ENCODE measurements around the gene WASHC2A.
"Not testable (repeated sequence)": the region's sequence is repeated elsewhere in the genome, so short reads cannot be mapped to it uniquely, and the experiment has no call there.

Gene WASHC2A

GRCh38 chr10:50143512-50144174 lies 75.9 kb downstream of the WASHC2A start:
- H3K4me3 ChIP-seq (ENCODE audit: low read depth, low read length): not testable (repeated sequence)
- DNase-seq (ENCODE audit: low read depth): peak; percentile 35

DNA sequence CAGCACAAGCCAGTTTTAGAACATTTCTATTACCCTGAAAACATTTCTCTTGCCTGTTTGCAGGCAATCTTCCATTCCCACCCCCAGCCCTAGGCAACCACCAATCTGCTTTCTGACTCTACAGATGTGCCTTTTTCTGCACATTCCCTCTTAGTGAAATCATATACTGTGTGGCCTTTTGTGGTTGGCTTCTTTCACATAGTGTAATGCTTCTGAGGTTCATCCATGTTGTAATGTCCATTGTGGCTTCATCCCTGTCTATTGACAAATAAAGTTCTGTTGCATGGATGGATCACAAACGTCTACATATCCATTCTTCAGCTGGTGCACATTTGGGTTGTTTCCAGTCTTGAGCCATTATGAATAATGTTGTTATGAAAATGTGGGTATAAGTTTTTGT lies 77.8 kb downstream of the WASHC2A start:
- peak; percentile 80 for DNase-seq (ENCODE audit: low read depth)
- H3K4me3 ChIP-seq (ENCODE audit: low read depth, low read length): not testable (repeated sequence)

DNA sequence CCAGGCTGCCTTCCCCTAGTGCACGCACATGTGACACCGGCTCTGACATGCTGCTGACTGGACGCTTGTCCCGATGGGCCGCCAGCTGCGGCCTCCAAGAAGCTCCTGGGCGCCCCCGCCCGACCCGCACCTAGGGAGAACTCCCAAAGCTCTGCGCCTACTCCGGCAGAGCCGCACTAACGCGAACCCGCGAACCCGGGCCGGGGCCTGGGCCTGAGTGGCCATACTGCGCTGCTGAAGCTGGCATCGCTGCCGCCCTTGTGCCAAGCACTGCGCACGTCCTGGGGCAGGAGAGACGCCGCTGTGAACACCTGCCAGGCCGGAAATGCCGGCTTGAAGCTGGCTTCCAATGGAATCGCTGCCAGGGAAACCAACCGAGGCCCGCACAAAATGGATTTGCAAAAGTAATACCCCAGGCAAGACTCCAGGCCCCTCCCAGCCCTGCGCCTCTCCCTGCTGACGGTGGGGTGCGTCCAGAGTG lies 85.1 kb downstream of the WASHC2A start:
- no peak overlapping the region for H3K4me3 ChIP-seq (ENCODE audit: low read depth, low read length)
- no peak for TF ChIP-seq CTCF (conservative IDR thresholded peaks at IDR 0.05; ENCODE audit: low read depth, low read length)
- DNase-seq (ENCODE audit: low read depth): no peak

DNA sequence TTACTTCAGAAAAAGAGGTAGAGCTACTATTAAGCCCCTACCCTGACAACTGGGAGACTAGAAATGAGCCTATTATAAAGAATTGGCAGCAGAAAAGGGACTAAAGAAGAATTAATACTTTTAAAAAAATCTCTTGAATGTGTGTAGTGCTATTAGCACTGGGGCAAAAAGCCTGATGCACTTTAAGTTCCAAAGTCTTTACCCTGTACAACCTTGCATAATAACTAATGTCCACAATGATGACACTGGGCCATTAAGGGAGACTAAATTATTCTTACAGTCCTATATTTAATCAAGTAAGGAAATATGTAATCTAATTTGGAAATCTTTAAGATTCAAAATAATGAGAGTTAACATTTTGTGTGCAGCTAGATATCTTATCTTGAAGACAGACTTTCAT lies 90.1 kb downstream of the WASHC2A start:
- not testable (repeated sequence) for DNase-seq (ENCODE audit: low read depth); H3K4me3 ChIP-seq (ENCODE audit: low read depth, low read length)

GRCh38 chr10:50159856-50160255 lies 92.1 kb downstream of the WASHC2A start:
- DNase-seq (ENCODE audit: low read depth): peak; percentile 40
- not testable (repeated sequence) for H3K4me3 ChIP-seq (ENCODE audit: low read depth, low read length)

DNA sequence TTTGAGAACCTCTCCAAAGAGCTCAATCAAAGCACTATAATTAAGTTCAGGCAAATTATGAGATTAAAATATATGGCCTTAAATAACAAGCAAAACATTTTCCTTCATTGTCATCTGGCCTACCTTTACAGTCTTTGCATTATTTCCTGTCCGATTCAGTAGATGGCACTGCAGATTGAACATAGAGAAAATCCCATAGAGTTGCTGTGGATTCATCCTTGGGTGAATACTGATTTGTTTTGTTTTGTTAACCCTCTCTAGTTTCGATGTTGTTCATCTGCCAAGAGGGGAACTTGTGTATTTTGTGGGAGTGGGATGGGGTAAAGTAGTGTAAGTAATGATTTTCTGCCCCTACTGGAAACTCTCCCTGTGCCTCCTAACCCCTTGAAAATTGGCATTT lies 97.3 kb downstream of the WASHC2A start:
- peak; percentile 15 for DNase-seq (ENCODE audit: low read depth)
- H3K4me3 ChIP-seq (ENCODE audit: low read depth, low read length): not testable (repeated sequence)

DNA sequence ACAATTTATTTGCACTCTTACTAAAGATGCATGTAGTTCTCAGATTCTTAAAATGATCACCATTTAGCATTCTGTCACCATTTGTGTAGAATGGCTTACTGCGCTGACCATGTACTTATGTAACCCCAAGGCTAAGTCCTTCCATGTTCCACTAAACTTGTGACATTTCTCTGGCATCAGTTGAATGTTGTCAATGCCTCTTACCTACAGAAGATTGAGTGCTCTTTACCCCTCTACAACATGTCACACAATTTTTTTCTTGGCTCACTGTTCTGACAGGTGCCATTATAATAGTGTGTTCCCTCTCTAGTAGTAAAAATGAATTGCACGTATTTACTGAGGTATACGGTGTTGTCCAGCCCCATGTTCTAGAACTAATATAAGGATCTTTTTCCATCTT lies 100.1 kb downstream of the WASHC2A start:
- H3K4me3 ChIP-seq (ENCODE audit: low read depth, low read length); DNase-seq (ENCODE audit: low read depth): not testable (repeated sequence)

DNA sequence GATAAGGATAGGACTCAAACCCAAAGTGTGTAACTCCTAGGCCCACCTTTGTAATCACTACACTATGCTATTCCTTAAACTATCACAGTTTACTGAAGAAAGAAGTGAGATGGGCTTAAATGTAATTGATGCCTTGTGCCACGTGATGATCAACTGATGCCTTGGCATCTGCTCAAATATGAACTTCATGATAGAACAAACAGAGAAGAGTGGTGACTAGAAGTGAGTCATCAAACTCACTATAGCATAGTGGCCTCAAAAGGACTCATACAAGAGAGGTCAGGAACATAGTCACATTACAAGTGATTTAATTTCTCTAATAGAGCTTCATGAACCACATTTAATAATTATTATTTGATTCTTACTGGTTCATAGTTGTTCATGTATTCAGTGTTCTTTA lies 101.8 kb downstream of the WASHC2A start:
- not testable (repeated sequence) for H3K4me3 ChIP-seq (ENCODE audit: low read depth, low read length)

GRCh38 chr10:50174788-50175525 lies 107.2 kb downstream of the WASHC2A start:
- DNase-seq (ENCODE audit: low read depth): peak; percentile 54
- H3K4me3 ChIP-seq (ENCODE audit: low read depth, low read length): not testable (repeated sequence)

More for the DNA sequence above, 101.8 kb downstream of the WASHC2A start:
- peak; percentile 78 for DNase-seq (ENCODE audit: low read depth)

Data from choroid plexus epithelial cell (primary cell).